GM19328 (cell line): ENCODE results near the gene IL2RA.
"Not testable (repeated sequence)": the region's sequence is repeated elsewhere in the genome, so short reads cannot be mapped to it uniquely, and the experiment has no call there.

Experiments used
- ATAC-seq: cut with Tn5 transposase; IDR thresholded peaks from one replicate; pipeline ENCODE4 v1.9.1; 2021; ENCODE audit warnings: mild to moderate bottlenecking, moderate library complexity; ENCODE audit not compliant: unreplicated experiment

Gene IL2RA

DNA sequence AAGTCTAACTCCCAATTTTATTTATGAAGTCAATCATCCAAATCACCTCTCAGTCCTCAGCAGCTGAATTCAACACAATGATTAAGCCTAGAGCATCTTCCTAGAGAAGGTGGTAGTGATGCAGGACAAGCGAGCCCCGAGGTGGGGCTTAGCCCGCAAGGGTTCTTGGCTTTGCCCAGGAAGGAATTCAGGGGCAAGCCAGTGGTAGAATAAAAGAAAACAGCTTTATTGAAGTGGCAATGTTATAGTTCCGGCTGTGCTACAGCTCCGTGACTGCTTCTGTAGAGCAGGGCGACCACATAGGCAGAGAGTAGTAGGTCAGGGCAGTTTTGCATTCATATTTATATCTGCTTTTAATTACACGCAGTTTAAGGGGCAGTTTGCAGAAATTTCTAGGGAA is 18.1 kb downstream of the IL2RA start:
- no peak for ATAC-seq

DNA sequence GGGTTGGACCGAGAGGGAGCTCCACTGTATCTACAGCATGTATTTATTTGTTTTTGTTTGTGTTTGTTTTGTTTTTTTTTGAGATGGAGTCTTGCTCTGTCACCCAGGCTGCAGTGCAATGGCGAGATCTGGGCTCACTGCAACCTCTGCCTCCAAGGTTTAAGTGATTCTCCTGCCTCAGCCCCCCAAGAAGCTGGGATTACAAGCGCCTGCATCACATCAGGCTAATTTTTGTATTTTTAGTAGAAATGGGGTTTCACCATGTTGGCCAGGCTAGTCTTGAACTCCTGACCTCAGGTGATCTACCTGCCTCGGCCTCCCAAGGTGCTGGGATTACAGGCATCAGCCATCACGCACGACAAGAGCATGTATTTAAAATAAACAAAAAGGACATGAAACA is 18.8 kb downstream of the IL2RA start:
- ATAC-seq, result not testable (repeated sequence)

DNA sequence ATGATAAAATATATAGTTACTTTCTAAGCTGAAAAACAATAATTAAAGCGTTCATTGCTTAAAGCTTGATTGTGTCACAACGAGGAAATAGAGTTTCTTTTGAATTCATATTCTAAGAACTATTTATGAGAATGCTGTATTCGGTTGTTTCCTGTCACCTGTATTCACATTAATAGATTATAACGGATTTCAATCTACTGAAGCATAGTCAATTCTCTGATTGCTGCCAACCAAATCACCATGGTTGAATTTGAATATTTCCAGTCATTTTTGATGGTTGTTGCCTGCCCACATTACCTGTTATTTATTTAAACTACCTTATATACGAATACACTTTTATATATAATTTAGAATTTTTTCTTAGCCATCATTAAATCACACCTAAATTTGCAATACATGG is 22.0 kb downstream of the IL2RA start:
- no peak for ATAC-seq

DNA sequence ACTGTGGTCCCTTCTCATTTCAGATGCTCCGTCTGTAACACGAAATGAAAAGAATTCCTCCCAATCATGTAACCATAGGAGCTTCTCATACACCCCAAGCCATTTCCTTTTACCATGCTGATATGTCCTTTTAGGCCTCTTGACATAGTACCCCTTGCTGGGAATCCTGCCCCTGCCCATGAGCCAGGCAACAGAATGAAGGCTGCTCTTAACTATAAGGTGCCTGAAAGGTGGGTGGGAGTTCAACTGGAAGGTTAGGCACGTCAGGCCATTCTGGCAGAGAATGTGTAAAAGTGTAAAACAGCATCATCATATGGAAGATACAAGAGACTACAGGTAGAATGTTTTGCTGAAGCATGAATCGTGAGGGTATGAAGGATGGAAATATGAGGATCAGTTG is 22.5 kb downstream of the IL2RA start:
- no peak for ATAC-seq

DNA sequence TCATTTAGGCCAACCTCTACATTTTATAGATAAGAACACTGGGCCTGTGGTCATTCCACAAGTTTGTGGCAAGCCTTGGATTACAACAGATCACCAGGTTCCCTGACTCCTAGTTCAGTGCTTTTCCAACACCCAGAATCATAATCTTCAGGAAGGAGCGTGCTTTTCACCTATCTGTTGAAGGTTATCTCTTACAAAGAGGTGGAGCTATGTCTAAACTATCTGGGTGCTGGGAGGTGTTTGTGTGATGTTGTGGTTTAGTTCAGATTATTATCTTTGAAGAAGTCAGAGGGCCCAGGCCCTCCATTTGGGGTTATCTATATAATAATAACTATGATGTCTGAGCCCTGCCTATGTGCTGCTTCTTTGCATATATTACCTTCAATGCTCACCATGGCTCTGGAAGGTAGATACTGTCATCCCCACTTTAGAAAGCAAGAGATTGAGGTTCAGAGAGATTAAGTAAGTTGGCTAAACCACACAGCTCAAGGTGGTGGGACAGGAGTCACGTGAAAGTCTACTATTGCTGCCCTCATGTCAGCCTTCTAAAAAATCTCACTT is 24.0 kb downstream of the IL2RA start:
- no peak for ATAC-seq

DNA sequence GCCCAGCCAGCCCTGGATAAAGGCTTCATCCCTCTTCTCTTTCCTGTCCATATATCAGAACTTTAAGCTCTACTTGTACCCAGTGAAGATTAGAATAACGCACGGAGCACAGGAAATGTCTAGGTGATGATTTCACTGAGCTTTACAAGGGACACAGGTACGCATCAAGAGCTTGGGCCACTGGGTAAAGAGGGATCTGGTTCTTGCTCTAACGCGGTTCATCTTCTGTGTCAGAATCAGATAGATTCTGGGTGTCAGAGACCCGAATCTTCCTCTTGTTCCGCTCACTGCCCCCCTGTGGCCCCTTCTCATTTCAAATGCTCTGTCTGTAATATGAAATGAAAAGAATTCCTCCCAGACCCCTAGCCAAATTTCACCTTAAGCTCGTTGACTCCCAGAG is 24.7 kb downstream of the IL2RA start:
- ATAC-seq, result no peak

DNA sequence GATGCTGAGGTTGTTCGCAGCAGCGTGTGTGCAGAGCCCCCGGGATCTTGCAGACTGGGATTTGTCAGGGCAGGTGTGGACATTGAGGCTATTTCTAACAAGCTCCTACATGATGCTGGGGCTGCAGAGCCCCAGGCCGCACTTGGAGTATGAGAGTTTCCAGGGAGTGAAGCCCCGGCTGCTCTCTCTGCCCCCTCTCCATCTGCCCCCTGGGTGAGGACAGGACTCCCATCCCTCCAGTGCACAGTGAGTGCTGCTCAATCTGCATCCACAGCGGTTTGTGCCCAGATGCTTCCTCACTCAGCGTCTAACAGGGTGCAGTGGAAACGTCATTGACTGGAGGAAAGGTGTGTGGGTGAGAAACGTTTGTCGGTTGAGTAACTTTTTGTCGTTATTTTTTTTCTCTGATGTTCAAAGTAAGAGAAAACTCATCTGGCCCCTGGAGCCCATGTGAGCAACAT is 25.3 kb downstream of the IL2RA start:
- ATAC-seq, result no peak

DNA sequence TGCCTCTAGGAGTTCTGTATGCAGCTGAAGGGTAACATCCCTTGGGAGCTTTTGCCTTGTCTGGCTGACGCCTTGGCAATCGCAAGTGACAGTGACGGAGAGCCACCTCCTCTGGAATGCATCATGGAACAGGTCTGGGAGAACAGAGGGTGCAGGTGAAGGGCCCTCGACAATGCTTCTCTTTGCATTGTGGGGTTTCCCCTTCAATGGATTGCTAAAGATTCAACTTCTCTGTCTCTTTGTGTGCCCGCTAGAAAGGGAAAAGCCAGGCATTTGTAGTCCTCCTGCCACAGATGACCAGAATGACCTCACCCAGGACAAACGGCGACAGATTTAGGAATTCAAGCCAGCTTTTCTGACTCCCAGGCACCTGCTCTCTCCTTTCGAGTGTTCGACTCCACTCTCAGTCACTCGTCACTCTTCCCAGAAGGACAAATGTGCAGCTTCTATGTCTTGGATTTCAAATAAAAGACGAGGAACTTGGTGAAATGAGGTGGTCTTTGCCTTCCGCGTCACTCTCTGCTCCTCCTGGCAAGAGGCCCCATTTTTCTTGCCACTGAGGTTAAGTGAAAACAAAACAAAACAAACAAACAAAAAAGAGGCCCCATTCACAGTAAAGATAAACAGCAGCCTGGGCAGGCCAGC is 26.1 kb downstream of the IL2RA start:
- ATAC-seq, result no peak

DNA sequence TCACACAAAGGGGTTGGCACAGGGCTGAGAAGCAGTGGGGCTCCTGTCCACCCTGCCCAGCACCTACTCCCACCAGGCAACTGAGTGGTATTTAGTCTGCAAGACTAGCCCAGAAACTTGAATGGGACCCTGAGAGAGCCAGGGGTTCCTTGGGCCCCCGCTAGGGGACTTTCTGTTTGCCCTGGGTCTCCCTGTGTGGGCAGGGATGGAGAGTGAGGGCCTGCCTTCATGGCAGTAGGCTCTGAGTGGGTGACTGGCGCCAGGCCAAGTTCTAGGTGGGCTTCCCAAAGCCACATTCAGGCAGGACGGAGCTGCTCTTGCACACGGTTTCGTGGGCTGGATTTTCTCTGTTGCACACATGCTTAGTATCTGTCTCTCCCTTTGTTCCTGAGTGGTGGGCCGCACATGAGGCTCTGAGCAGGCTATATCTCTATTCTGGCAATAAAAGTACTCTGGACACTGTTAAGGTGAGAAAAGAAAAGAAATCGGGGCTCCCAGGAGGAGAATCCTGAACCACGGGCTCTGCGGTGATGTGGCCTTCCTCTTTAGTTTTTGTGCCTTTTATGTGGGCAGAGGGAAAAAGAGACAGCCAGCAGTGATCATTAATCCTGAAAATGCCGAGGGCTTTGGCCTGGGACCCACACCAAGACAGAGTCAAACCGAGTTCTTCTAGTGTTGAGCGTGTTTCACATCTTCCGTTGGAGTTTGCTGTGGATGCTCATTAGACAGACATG is 26.9 kb downstream of the IL2RA start:
- ATAC-seq, result no peak

DNA sequence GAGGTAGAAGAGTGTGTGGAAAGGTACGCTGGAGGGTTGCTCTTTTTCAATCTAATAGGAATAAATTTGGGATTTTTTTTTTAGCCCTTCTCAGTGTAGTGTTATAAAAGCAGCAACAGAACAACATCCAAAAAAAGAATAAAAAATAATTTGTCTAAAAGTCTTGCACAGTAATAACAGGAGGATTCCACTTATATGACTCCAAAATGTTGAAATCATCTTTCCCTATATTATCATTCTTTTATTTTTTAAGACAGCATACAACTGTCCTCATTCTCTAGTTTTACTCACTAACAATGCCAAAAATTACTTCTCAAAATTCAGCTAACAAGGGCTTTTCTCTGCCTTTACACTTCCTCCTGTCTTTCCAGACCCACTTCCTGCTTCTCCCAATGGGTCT is 27.8 kb downstream of the IL2RA start:
- no peak for ATAC-seq

DNA sequence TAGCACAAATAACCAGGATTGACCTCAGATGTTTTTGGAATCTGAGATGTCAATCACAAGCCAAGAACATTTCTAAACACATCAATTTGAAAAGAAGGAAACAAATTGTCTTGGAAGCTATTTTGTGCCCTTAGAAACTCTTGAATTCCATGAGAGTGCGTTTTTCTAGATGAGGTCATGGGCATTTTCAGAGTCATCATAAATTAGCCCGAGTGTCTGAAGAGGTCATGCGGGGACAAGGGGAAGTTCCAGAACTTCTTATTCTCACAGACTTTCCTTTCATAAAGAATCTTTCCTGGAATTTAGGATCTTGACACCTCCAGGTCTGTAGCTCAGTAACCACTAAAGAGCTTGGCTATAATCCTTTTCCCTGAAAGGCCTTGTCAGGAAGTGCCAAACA is 28.2 kb downstream of the IL2RA start:
- no peak for ATAC-seq

DNA sequence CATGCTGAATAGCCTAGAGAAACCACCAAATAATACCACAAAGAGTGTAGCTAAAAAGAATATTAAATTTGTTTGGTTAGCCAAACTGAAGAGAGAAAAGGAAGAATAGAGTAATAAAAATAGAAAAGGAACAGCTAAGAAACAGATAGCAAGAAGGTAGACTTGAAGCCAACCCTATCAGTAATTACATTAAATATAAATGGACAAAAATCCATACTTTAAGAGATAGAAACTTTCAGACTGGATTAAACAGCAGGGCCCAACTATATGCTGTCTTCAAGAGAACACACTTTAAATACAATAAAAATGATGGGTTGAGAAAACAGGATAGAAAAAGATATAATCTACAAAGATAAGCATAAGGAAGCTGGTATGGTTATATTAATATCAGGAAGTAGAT is 31.2 kb downstream of the IL2RA start:
- ATAC-seq, result no peak

DNA sequence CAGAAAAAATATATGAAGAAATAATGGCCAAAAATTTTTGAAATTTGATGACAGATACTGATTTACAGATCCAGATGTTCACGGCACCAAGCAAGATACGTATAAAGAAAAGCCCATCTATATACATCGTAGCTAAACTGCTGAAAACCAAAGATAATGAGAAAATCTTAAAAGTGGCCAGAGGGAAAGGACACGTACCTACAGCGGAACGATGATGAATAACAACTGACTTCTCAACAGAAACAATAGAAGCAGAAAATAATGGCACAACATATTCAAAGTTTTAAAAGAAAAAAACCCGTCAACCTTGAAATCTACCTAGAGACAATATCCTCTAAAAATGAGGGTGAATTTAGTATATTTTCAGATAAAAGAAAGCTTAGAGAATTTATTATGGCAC is 31.9 kb downstream of the IL2RA start:
- ATAC-seq, result no peak

DNA sequence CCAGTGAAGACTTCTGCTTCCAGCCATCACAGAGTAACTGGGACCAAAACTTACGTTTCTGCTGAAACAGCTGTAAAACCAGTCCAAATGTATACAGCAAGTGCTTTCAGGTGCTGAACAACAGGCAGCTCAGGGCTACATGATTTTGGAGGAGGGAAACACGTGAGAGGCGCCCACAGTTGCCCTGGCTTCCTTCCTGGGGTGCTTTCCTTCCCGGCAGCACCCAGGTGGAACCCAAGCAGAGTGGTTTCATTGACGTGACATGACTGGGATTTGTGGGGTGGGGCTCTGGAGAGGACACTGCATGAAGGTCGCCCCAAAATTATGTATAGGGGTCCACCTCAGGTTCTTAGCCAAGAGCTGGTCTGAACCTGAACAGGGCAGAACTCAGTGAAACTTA is 34.2 kb downstream of the IL2RA start:
- ATAC-seq, result no peak

DNA sequence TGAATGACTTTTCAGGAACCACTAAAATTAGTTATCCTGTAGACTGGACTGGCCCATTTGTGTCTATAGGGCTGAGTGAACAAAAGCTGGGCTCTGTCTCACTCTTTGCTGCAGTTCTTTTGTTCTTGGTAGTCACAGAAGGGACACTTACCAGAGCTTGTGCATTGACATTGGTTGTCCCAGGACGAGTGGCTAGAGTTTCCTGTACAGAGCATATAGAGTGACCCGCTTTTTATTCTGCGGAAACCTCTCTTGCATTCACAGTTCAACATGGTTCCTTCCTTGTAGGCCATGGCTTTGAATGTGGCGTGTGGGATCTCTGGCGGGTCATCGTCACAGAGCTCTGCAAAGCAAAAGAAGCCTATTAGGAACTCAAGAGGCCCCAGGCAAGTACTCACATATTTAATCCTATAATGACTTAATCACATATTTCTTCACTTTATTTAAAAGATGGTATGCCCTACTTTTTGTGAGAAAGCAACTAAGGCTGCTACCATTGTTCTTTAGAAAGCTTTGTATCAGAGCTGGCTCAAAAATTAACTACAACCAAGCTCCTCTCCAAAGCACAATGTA is 36.4 kb downstream of the IL2RA start:
- ATAC-seq, result no peak

DNA sequence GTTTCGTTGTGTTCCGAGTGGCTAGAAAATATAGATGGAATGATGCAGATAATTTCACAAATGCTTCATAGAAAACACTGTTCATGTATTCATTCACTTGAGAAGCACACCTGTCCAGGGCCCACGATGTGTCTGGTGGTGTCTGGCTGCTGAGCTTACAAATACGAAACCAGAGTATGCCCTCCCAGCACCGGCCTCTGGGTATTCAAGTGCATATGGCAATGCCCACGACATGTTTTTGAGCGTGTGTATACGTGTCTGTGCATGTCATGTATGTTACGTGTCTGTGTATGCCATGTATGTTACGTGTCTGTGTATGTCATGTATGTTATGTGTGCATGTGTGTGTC is 37.9 kb downstream of the IL2RA start:
- ATAC-seq, result no peak

DNA sequence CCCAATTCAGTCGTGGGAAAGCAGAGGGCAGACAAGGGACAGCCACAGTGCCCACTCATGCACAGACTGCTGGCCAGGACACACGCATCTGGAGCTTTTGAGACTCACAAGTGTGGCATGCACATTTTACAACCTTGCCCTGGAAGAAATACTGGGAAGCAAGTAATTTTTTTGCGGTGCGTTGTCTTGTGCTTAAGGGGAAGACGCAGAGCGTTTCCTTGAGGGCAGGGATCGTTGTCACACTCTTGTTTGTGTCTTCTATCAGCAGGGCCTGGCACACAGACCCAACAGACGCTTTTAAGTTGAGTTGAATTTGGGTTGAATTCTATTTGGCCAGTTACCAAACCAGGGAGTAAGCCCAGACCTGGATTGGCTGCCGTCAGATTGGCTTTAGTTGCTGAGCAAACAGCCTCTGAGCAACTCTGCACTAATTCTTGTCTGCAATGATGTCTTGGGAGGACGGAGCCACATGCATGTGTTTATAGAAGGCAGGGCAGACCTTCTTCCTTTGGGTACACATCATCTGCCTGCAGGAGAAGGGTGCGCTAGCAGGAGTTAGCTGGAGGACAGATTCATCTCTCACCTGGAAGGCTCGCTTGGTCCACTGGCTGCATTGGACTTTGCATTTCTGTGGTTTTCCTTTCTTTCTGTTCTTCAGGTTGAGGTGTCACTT is 38.4 kb downstream of the IL2RA start:
- no peak for ATAC-seq

DNA sequence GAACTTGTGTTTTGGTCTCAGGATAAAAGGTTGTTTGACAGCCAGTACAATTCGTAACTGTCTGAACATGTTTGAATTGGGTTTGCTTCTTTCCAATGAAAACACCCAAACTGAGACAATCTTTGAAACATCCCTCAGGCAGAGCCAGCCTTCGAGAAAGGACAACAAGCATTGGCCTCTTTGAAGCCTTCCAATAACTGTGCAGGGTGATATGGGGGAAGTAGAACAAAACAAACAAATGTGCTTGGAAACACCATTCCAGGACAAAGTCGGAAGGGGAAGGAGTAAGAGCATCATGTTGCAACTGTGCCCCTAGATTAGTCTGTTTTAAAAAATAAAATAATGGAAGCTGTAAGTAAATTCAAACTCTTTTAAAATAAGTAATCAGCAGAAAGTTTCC is 39.5 kb downstream of the IL2RA start:
- no peak for ATAC-seq

DNA sequence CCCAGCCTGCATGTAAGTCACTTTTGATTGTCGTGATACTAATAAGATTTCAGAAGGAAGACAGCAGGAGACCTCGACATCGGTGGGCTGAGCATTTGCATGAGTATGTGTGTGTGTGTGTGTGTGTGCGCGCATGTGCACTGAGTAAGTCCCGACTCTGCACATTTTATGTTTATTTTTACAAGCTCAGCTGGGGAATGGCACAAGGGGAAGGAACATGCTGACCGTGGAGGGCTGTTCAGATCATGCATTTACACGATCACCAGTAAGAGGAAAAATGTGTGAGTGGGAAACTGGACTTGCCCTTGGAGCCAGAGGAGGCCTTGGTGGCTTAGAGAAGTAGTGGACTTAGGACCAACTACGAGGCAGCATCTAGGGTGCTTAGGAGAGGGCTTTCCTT is 41.3 kb downstream of the IL2RA start:
- ATAC-seq, result no peak

DNA sequence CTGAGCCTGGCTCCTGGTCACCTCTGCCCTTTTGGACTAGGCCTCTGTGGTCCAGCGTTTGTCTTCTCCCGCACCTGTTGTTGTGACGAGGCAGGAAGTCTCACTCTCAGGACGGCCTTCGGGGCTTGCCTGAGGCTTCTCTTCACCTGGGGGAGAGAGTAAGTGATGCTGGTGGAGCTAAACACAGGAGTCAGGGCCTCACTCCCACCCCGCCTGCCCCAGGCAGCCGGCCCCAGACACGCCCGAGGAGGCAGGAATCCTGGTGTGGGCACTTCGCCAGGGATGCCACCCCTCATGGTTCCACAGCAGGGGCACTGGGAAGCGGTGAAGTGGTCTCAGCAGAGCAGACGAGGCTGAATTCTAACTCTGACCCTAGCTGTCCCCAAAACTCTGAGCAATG is 42.4 kb downstream of the IL2RA start:
- no peak for ATAC-seq

DNA sequence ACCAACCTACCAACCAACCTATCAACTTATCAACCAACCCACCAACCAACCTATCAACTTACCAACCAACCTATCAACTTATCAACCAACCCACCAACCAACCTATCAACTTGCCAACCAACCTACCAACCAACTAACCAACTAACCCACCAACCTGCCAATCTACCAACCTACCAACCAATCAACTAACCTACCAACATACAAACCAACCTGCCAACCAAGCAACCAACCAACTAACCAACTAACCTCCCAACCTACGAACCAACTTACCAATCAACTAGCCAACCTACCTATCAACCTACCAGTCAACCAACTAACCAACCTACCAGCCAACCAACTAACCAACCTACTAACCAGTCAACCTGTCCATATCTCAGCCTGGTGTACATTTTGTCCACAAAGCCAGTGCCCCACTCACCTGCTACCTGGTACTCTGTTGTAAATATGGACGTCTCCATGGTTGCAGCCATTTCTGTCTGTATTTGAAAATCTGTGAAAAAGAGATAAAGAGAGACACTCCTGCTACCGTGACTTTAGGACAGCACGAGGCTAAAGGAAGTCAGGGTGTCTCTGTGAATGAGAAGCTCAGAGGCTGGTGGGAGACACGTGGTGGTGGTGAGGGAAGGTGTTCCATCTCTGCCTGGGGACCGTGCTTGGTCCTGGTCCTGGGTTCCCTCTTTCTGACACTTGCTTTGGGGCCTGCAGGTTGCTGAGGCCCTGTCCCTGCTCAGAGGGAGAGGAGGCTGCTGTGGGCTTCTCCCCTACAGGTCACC is 43.0 kb downstream of the IL2RA start:
- no peak for ATAC-seq
